H9 (cell line): ENCODE measurements around the gene C11orf21. TPM values are rescaled to one million over a fixed set of nuclear protein-coding genes. Genes with fewer than 3 reads are reported as not detected.

Experiments
- DNase-seq: peaks from one replicate; pipeline ENCODE4 v3.0.0-alpha.2; 2017
- H2AFZ ChIP-seq: one replicate; pipeline ENCODE4 v1.6.1; 2013; ENCODE audit warnings: mild to moderate bottlenecking, low read length, control low read depth, moderate library complexity
- H2AK5ac ChIP-seq: 2 replicates; pipeline ENCODE4 v1.6.1; 2013; ENCODE audit warnings: low read length, control low read depth, mixed read lengths; ENCODE audit not compliant: insufficient read length
- H2BK120ac ChIP-seq: one replicate; pipeline ENCODE4 v1.6.1; 2013; ENCODE audit warnings: low read depth, mild to moderate bottlenecking, low read length, control low read depth, inconsistent platforms; ENCODE audit not compliant: poor library complexity, severe bottlenecking
- H2BK12ac ChIP-seq: 2 replicates; pipeline ENCODE4 v1.6.1; 2013; ENCODE audit warnings: low read length, control low read depth, mixed read lengths, low read depth; ENCODE audit not compliant: insufficient read length
- H2BK15ac ChIP-seq: 2 replicates; pipeline ENCODE4 v1.6.1; 2013; ENCODE audit warnings: low read depth, low read length, control low read depth
- H2BK20ac ChIP-seq: one replicate; pipeline ENCODE4 v1.6.1; 2013; ENCODE audit warnings: low read depth, mild to moderate bottlenecking, low read length, control low read depth, inconsistent platforms; ENCODE audit not compliant: poor library complexity, severe bottlenecking
- H2BK5ac ChIP-seq: 2 replicates; pipeline ENCODE4 v1.6.1; 2013; ENCODE audit warnings: low read length, control low read depth, mixed read lengths; ENCODE audit not compliant: insufficient read length
- H3K14ac ChIP-seq: 2 replicates; pipeline ENCODE4 v1.6.1; 2013; ENCODE audit warnings: low read length, control low read depth; ENCODE audit not compliant: insufficient read depth
- H3K18ac ChIP-seq: 2 replicates; pipeline ENCODE4 v1.6.1; 2013; ENCODE audit warnings: low read depth, mild to moderate bottlenecking, mixed read lengths, low read length, control low read depth; ENCODE audit not compliant: insufficient read length
- H3K23ac ChIP-seq: 2 replicates; pipeline ENCODE4 v1.6.1; 2013; ENCODE audit warnings: low read length, control low read depth, mixed read lengths, low read depth; ENCODE audit not compliant: insufficient read length
- H3K23me2 ChIP-seq: 2 replicates; pipeline ENCODE4 v1.6.1; 2013; ENCODE audit warnings: low read depth, mild to moderate bottlenecking, mixed read lengths, low read length, control low read depth; ENCODE audit not compliant: insufficient read length, poor library complexity, severe bottlenecking
- H3K27ac ChIP-seq: 2 replicates; pipeline ENCODE4 v1.5.1; 2013; ENCODE audit warnings: low read length, control low read depth, mixed read lengths, low read depth; ENCODE audit not compliant: insufficient read length
- H3K27me3 ChIP-seq: 2 replicates; pipeline ENCODE4 v1.6.1; 2013; ENCODE audit warnings: low read length, control low read depth, inconsistent platforms; ENCODE audit not compliant: insufficient read depth
- H3K4ac ChIP-seq: 2 replicates; pipeline ENCODE4 v1.6.1; 2013; ENCODE audit warnings: low read depth, mild to moderate bottlenecking, control low read depth, inconsistent platforms, low read length, moderate library complexity
- H3K4me1 ChIP-seq: 2 replicates; pipeline ENCODE4 v1.6.1; 2013; ENCODE audit warnings: low read length, control low read depth, inconsistent platforms; ENCODE audit not compliant: insufficient read depth
- H3K4me2 ChIP-seq: 2 replicates; pipeline ENCODE4 v1.6.1; 2013; ENCODE audit warnings: low read length, control low read depth, mixed read lengths; ENCODE audit not compliant: insufficient read length, insufficient read depth
- H3K56ac ChIP-seq: 2 replicates; pipeline ENCODE4 v1.6.1; 2013; ENCODE audit warnings: low read depth, mild to moderate bottlenecking, mixed read lengths, low read length, control low read depth; ENCODE audit not compliant: insufficient read length
- H3K79me1 ChIP-seq: 2 replicates; pipeline ENCODE4 v1.6.1; 2013; ENCODE audit warnings: low read depth, mild to moderate bottlenecking, moderate library complexity, low read length, control low read depth, inconsistent platforms; ENCODE audit not compliant: insufficient read depth, poor library complexity, severe bottlenecking
- H3K79me2 ChIP-seq: 2 replicates; pipeline ENCODE4 v1.6.1; 2013; ENCODE audit warnings: low read length, control low read depth, inconsistent platforms; ENCODE audit not compliant: insufficient read depth
- H3K9ac ChIP-seq: 2 replicates; pipeline ENCODE4 v1.6.1; 2013; ENCODE audit warnings: low read length, control low read depth, mixed read lengths; ENCODE audit not compliant: insufficient read length; ENCODE audit errors: extremely low read depth
- H3K9me3 ChIP-seq: one replicate; pipeline ENCODE4 v1.6.1; 2013; ENCODE audit warnings: low read depth, low read length, inconsistent platforms; ENCODE audit not compliant: control insufficient read depth
- H3T11ph ChIP-seq: one replicate; pipeline ENCODE4 v1.6.1; 2013; ENCODE audit warnings: mild to moderate bottlenecking, low read length, control low read depth, inconsistent platforms
- H4K20me1 ChIP-seq: one replicate; pipeline ENCODE4 v1.6.1; 2013; ENCODE audit not compliant: control insufficient read depth, insufficient read length, insufficient read depth
- H4K5ac ChIP-seq: 2 replicates; pipeline ENCODE4 v1.6.1; 2013; ENCODE audit warnings: low read depth, mild to moderate bottlenecking, mixed read lengths, low read length, control low read depth; ENCODE audit not compliant: insufficient read length
- H4K8ac ChIP-seq: replicated peaks from 2 replicates; pipeline ENCODE4 v1.6.1; 2013; ENCODE audit warnings: low read length, control low read depth, mixed read lengths, low read depth; ENCODE audit not compliant: insufficient read length
- H4K91ac ChIP-seq: 2 replicates; pipeline ENCODE4 v1.6.1; 2013; ENCODE audit warnings: low read depth, mild to moderate bottlenecking, moderate library complexity, mixed read lengths, low read length, control low read depth; ENCODE audit not compliant: insufficient read length
- H3K27ac Mint-ChIP-seq, 3 experiments: 2 replicates in 2 of 3; 3 replicates in 1 of 3; pipeline ENCODE4 v1.8.0; 2020 to 2021; ENCODE audit warnings: mixed read lengths in 3 of 3, mild to moderate bottlenecking in 1 of 3, moderate library complexity in 1 of 3
- H3K27me3 Mint-ChIP-seq: 2 replicates; pipeline ENCODE4 v1.8.0; 2021; ENCODE audit warnings: low read depth, mild to moderate bottlenecking, moderate library complexity, mixed read lengths
- H3K36me3 Mint-ChIP-seq, 3 experiments: 2 replicates in 2 of 3; 3 replicates in 1 of 3; pipeline ENCODE4 v1.8.0; 2020 to 2021; ENCODE audit warnings: low read depth in 3 of 3, mixed read lengths in 3 of 3; ENCODE audit not compliant: insufficient read depth in 1 of 3
- H3K4me1 Mint-ChIP-seq, 2 experiments: 2 replicates each; pipeline ENCODE4 v1.8.0; 2020; ENCODE audit warnings: mixed read lengths in 2 of 2
- H3K4me3 Mint-ChIP-seq, 2 experiments: 2 replicates in 1 of 2; 3 replicates in 1 of 2; pipeline ENCODE4 v1.8.0; 2020 to 2021; ENCODE audit warnings: mild to moderate bottlenecking in 2 of 2, mixed read lengths in 2 of 2, moderate library complexity in 1 of 2
- H3K9me3 Mint-ChIP-seq, 2 experiments: 2 replicates in 1 of 2; 3 replicates in 1 of 2; pipeline ENCODE4 v1.8.0; 2020; ENCODE audit warnings: mild to moderate bottlenecking in 2 of 2, mixed read lengths in 2 of 2, moderate library complexity in 1 of 2
- CTCF ChIP-seq: fragments of 200-600 bp; sonication (generic); conservative IDR thresholded peaks from 3 replicates; pipeline ENCODE4 v1.8.0; 2021; ENCODE audit warnings: antibody characterized with exemption, mild to moderate bottlenecking
- WGBS: extraction: QIAGEN DNeasy Blood & Tissue Kit; methylation state at CpG from one replicate; pipeline ENCODE4 v1.1.7; 2013; ENCODE audit warnings: missing lambda C conversion rate, low lambda C conversion rate, mixed read lengths; ENCODE audit not compliant: insufficient read length; ENCODE audit errors: extremely low coverage; 5-methylcytosine and 5-hydroxymethylcytosine counted together
- total RNA-seq: library from RNA; stranded (reverse); gene quantifications from 2 replicates; pipeline ENCODE4 v1.2.1, GENCODE V29; 2021

C11orf21 gene
- total RNA-seq, 1 experiment from 2014 or later: not detected

DNA sequence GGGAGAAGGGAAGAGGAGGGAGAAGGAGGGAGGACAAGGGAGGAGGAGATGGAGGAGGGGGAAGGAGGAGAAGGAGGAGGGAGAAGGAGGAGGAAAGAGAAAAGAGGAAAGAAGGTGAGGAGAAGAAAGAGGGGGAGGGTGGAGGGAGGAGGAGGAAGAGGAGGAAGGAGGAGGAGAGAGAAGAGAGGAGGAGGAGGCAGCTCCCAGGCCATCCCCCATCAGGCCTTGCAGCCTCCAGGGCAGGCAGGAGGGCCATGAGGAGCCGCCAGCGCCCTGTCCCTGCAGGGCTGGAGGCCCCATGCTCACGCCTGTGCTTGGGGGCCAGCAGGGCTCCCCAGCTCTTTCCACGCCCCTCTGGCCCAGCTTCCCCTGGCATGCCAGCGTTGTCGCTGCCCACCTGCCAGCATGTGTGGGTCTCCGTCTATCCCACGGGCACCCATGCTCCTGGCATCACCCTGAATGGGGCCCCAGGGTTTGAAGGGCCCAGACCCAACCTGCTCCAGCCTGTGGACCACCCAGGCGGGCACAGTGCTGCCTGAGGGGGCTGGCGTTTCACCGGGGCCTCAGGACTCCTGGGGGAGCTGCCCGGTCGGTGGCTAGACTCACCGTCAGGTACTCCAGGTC lies 5.3 kb upstream of the C11orf21 start:
- no CpG with 5 or more reads among the region's 14 CpGs for WGBS
- Histone ChIP-seq H4K91ac (no peak overlapping the region), H2BK12ac (no peak overlapping the region), H3K56ac (no peak overlapping the region), H3K27me3 (no peaks in the 10 kb centered on the region), H2BK5ac (no peak overlapping the region), H3T11ph (no peak overlapping the region), H2AK5ac (no peak overlapping the region), H4K5ac (no peak overlapping the region), H2AFZ (no peak overlapping the region), H3K79me1 (no peaks in the 10 kb centered on the region), H3K9me3 (no peaks in the 10 kb centered on the region), H3K4me1 (no peaks in the 10 kb centered on the region; the same call in 1 of the 2 replicates), H3K4me2 (no peak overlapping the region), H2BK20ac (no peak overlapping the region), H3K23ac (no peak overlapping the region), H2BK15ac (no peak overlapping the region), H3K14ac (no peak overlapping the region), H3K27ac (no peak overlapping the region), H3K23me2 (no peaks in the 10 kb centered on the region), H3K4ac (no peak overlapping the region), H4K8ac (no peak overlapping the region), H3K9ac (no peak overlapping the region), H2BK120ac (no peak overlapping the region), H4K20me1 (no peaks in the 10 kb centered on the region), H3K18ac (no peak overlapping the region), H3K79me2 (no peaks in the 10 kb centered on the region)
- no peaks in the 10 kb centered on the region for H3K36me3 Mint-ChIP-seq
- TF ChIP-seq CTCF: no peak
- peaks cover 0 to 7% of the 10 kb centered on the region in 2 experiments; a peak in 1 of 4 replicates for H3K4me1 Mint-ChIP-seq
- H3K4me3 Mint-ChIP-seq: no peak overlapping the region
- no peaks in the 10 kb centered on the region; a peak in 1 of 5 replicates for H3K9me3 Mint-ChIP-seq
- H3K27ac Mint-ChIP-seq: no peak overlapping the region
- peak; percentile 25 for DNase-seq
- peaks cover 6% of the 10 kb centered on the region; the same call in 1 of the 2 replicates for H3K27me3 Mint-ChIP-seq
